ENCODE data around the gene NPDC1.

NPDC1 gene, protein sequence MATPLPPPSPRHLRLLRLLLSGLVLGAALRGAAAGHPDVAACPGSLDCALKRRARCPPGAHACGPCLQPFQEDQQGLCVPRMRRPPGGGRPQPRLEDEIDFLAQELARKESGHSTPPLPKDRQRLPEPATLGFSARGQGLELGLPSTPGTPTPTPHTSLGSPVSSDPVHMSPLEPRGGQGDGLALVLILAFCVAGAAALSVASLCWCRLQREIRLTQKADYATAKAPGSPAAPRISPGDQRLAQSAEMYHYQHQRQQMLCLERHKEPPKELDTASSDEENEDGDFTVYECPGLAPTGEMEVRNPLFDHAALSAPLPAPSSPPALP

GRCh38 chr9:137046088-137046787 is at the start of gene NPDC1:
Gene NPDC1, minus strand, starts transcription at chr9:137046177. Its CDS starts 188 bp downstream, at chr9:137045989.
- Histone ChIP-seq H3K27ac (ENCODE audit: low read length) (no peak within 1 kb of the TSS), H3K4me1 (ENCODE audit: low read length) (peaks cover 3% of the 10 kb centered on the region; the same call in 1 of the 2 replicates), H2AFZ (ENCODE audit: low read depth, low read length) (no peak within 1 kb of the TSS)

GRCh38 chr9:137089232-137089947 is 43.4 kb upstream of the NPDC1 start:
- TF ChIP-seq, protein P1, sequence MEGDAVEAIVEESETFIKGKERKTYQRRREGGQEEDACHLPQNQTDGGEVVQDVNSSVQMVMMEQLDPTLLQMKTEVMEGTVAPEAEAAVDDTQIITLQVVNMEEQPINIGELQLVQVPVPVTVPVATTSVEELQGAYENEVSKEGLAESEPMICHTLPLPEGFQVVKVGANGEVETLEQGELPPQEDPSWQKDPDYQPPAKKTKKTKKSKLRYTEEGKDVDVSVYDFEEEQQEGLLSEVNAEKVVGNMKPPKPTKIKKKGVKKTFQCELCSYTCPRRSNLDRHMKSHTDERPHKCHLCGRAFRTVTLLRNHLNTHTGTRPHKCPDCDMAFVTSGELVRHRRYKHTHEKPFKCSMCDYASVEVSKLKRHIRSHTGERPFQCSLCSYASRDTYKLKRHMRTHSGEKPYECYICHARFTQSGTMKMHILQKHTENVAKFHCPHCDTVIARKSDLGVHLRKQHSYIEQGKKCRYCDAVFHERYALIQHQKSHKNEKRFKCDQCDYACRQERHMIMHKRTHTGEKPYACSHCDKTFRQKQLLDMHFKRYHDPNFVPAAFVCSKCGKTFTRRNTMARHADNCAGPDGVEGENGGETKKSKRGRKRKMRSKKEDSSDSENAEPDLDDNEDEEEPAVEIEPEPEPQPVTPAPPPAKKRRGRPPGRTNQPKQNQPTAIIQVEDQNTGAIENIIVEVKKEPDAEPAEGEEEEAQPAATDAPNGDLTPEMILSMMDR (IDR thresholded peaks at IDR 0.05; ENCODE audit: low read depth, low read length), result no peak
- no peak for TF ChIP-seq EZH2phosphoT487 (IDR thresholded peaks at IDR 0.05; ENCODE audit: low read depth)
- no peaks in the 10 kb centered on the region for H4K20me1 ChIP-seq (ENCODE audit: insufficient read depth, low read length)

More at GRCh38 chr9:137046088-137046787, at the start of gene NPDC1:
- no peak for TF ChIP-seq EZH2phosphoT487 (IDR thresholded peaks at IDR 0.05; ENCODE audit: low read depth)
- TF ChIP-seq, protein P1 (IDR thresholded peaks at IDR 0.05; ENCODE audit: low read depth, low read length), result peak; percentile 72
- H3K4me3 ChIP-seq (ENCODE audit: low read length), result no peak within 1 kb of the TSS
- peaks cover 27% of the 10 kb centered on the region for H3K27me3 ChIP-seq (ENCODE audit: low read depth, low read length)
- no peak within 1 kb of the TSS for H3K9ac ChIP-seq (ENCODE audit: low read length)
- no peaks in the 10 kb centered on the region for H3K36me3 ChIP-seq (replicated peaks; ENCODE audit: low read depth, low read length)
- H3K4me2 ChIP-seq (ENCODE audit: low read length), result peak within 1 kb of the TSS; percentile 29; the same call in 1 of the 2 replicates
- H4K20me1 ChIP-seq (ENCODE audit: insufficient read depth, low read length), result 0 out of 2 replicates have a peak, but pooled peaks cover 9% of the 10 kb centered on the region
- no peaks in the 10 kb centered on the region for H3K79me2 ChIP-seq (ENCODE audit: low read length)
- no peaks in the 10 kb centered on the region for H3K9me3 ChIP-seq (ENCODE audit: insufficient read depth, low read length)

GRCh38 chr9:137088121-137088520 is 42.1 kb upstream of the NPDC1 start:
- no peak for TF ChIP-seq EZH2phosphoT487 (IDR thresholded peaks at IDR 0.05; ENCODE audit: low read depth)
- TF ChIP-seq, protein P1 (IDR thresholded peaks at IDR 0.05; ENCODE audit: low read depth, low read length), result no peak
- peaks cover 20% of the 10 kb centered on the region for H3K36me3 ChIP-seq (replicated peaks; ENCODE audit: low read depth, low read length)
- H3K27me3 ChIP-seq (ENCODE audit: low read depth, low read length), result no peaks in the 10 kb centered on the region
- no peaks in the 10 kb centered on the region for H3K9me3 ChIP-seq (ENCODE audit: insufficient read depth, low read length)
- no peak overlapping the region for H3K27ac ChIP-seq (ENCODE audit: low read length)
- H3K4me3 ChIP-seq (ENCODE audit: low read length), result peak overlapping the region; percentile 87
- peak overlapping the region; percentile 86; the same call in 1 of the 2 replicates for H3K9ac ChIP-seq (ENCODE audit: low read length)
- H3K4me2 ChIP-seq (ENCODE audit: low read length), result peak overlapping the region; percentile 96
- peaks cover 14% of the 10 kb centered on the region for H3K79me2 ChIP-seq (ENCODE audit: low read length)
- H2AFZ ChIP-seq (ENCODE audit: low read depth, low read length), result no peak overlapping the region
- H3K4me1 ChIP-seq (ENCODE audit: low read length), result peaks cover 41% of the 10 kb centered on the region
- peaks cover 3% of the 10 kb centered on the region; the same call in 1 of the 2 replicates for H4K20me1 ChIP-seq (ENCODE audit: insufficient read depth, low read length)

More at GRCh38 chr9:137089232-137089947, 43.4 kb upstream of the NPDC1 start:
- Histone ChIP-seq H3K79me2 (ENCODE audit: low read length) (peaks cover 14% of the 10 kb centered on the region), H3K4me3 (ENCODE audit: low read length) (no peak overlapping the region), H3K27ac (ENCODE audit: low read length) (no peak overlapping the region), H3K4me2 (ENCODE audit: low read length) (no peak overlapping the region), H3K4me1 (ENCODE audit: low read length) (peaks cover 28% of the 10 kb centered on the region), H3K27me3 (ENCODE audit: low read depth, low read length) (no peaks in the 10 kb centered on the region), H2AFZ (ENCODE audit: low read depth, low read length) (no peak overlapping the region), H3K9ac (ENCODE audit: low read length) (no peak overlapping the region), H3K9me3 (ENCODE audit: insufficient read depth, low read length) (no peaks in the 10 kb centered on the region), H3K36me3 (replicated peaks; ENCODE audit: low read depth, low read length) (peaks cover 18% of the 10 kb centered on the region)
